HCT116 (cell line): Measurements from ENCODE around the gene NELL1.

Experiments used
- EZH2 ChIP-seq: fragments of 200-600 bp; sonication (generic); IDR thresholded peaks from 2 replicates; pipeline ENCODE4 v1.6.1; 2017; ENCODE audit warnings: antibody characterized with exemption, mixed run types
- FOSL1 ChIP-seq: IDR thresholded peaks from 2 replicates; pipeline ENCODE4 v1.6.1; 2012; ENCODE audit warnings: low read depth
- JUND ChIP-seq: IDR thresholded peaks from 2 replicates; pipeline ENCODE4 v1.6.1; 2012
- POLR2A ChIP-seq: IDR thresholded peaks from 2 replicates; pipeline ENCODE4 v1.7.0; 2011; ENCODE audit warnings: borderline replicate concordance; ENCODE audit not compliant: insufficient read depth, insufficient read length; ENCODE audit errors: extremely low read depth
- POLR2AphosphoS5 ChIP-seq: IDR thresholded peaks from 2 replicates; pipeline ENCODE4 v1.6.1; 2011; ENCODE audit warnings: mild to moderate bottlenecking, low read depth, low read length, moderate library complexity
- ZBTB33 ChIP-seq: IDR thresholded peaks from 2 replicates; pipeline ENCODE4 v1.6.1; 2011; ENCODE audit warnings: mild to moderate bottlenecking, low read length, moderate library complexity; ENCODE audit not compliant: insufficient replicate concordance; ENCODE audit errors: extremely low read depth
- ZFX ChIP-seq: fragments of 450-650 bp; IDR thresholded peaks from 2 replicates; pipeline ENCODE4 v1.6.1; 2017
- TF ChIP-seq, protein P1 (sequence below), 3 experiments: fragments of 200-600 bp in 1 of 3; sonication (generic) in 1 of 3; IDR thresholded peaks in 2 of 3; conservative IDR thresholded peaks in 1 of 3; 2 replicates each; pipeline ENCODE4 v1.5.1; 2012 to 2017; ENCODE audit warnings: low read depth in 2 of 3, low read length in 2 of 3, antibody characterized with exemption in 1 of 3, borderline replicate concordance in 1 of 3, control low read depth in 1 of 3, mild to moderate bottlenecking in 1 of 3, mixed read lengths in 1 of 3, mixed run types in 1 of 3, moderate library complexity in 1 of 3; ENCODE audit not compliant: insufficient read depth in 1 of 3
- TF ChIP-seq, protein P2 (sequence below): IDR thresholded peaks from 2 replicates; pipeline ENCODE4 v1.6.1; 2012; ENCODE audit warnings: low read depth

DNA sequence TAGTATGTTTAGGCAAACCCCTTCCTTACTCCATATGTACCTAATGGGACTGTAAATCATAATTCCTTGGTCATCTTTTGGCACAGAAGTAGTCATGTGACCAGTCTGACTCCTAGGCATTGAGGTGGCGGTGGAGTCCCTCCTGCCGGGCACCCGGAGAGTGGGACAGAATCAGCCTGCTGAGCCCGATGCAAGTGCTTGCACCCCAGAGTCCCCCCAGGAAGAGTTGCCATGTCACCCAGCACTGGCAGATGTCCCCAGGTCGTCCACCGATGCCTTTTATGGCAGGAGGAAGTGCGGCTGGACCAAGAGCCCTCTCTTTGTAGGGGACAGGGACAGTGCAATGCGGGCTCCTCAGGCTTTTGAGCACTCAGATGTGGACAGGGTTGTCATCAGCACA, 500.3 kb downstream of the NELL1 start:
- TF ChIP-seq, protein P1, sequence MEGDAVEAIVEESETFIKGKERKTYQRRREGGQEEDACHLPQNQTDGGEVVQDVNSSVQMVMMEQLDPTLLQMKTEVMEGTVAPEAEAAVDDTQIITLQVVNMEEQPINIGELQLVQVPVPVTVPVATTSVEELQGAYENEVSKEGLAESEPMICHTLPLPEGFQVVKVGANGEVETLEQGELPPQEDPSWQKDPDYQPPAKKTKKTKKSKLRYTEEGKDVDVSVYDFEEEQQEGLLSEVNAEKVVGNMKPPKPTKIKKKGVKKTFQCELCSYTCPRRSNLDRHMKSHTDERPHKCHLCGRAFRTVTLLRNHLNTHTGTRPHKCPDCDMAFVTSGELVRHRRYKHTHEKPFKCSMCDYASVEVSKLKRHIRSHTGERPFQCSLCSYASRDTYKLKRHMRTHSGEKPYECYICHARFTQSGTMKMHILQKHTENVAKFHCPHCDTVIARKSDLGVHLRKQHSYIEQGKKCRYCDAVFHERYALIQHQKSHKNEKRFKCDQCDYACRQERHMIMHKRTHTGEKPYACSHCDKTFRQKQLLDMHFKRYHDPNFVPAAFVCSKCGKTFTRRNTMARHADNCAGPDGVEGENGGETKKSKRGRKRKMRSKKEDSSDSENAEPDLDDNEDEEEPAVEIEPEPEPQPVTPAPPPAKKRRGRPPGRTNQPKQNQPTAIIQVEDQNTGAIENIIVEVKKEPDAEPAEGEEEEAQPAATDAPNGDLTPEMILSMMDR (IDR thresholded peaks at IDR 0.05 in 2 of 3, conservative IDR thresholded peaks at IDR 0.05 in 1 of 3; ENCODE audit: borderline replicate concordance in 1 of 3, insufficient read depth in 1 of 3, low read depth in 2 of 3, low read length in 2 of 3), result no peak
- TF ChIP-seq EZH2 (no peak), FOSL1 (no peak), ZBTB33 (no peak), JUND (no peak), POLR2AphosphoS5 (no peak), POLR2A (no peak), ZFX (no peak)
- TF ChIP-seq, protein P2, sequence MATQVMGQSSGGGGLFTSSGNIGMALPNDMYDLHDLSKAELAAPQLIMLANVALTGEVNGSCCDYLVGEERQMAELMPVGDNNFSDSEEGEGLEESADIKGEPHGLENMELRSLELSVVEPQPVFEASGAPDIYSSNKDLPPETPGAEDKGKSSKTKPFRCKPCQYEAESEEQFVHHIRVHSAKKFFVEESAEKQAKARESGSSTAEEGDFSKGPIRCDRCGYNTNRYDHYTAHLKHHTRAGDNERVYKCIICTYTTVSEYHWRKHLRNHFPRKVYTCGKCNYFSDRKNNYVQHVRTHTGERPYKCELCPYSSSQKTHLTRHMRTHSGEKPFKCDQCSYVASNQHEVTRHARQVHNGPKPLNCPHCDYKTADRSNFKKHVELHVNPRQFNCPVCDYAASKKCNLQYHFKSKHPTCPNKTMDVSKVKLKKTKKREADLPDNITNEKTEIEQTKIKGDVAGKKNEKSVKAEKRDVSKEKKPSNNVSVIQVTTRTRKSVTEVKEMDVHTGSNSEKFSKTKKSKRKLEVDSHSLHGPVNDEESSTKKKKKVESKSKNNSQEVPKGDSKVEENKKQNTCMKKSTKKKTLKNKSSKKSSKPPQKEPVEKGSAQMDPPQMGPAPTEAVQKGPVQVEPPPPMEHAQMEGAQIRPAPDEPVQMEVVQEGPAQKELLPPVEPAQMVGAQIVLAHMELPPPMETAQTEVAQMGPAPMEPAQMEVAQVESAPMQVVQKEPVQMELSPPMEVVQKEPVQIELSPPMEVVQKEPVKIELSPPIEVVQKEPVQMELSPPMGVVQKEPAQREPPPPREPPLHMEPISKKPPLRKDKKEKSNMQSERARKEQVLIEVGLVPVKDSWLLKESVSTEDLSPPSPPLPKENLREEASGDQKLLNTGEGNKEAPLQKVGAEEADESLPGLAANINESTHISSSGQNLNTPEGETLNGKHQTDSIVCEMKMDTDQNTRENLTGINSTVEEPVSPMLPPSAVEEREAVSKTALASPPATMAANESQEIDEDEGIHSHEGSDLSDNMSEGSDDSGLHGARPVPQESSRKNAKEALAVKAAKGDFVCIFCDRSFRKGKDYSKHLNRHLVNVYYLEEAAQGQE, result no peak
